ENCODE results near the gene METTL4.

GRCh38 chr18:2494921-2495320 lies 76.4 kb downstream of the METTL4 start:
- no peak for TF ChIP-seq EZH2 (IDR thresholded peaks at IDR 0.05)
- no peak for TF ChIP-seq EZH2phosphoT487 (IDR thresholded peaks at IDR 0.05; ENCODE audit: borderline replicate concordance)
- TF ChIP-seq REST (IDR thresholded peaks at IDR 0.05; ENCODE audit: low read depth): no peak
- no peak for TF ChIP-seq CTCF (IDR thresholded peaks at IDR 0.05 in 2 of 3, conservative IDR thresholded peaks at IDR 0.05 in 1 of 3; ENCODE audit: borderline replicate concordance in 1 of 3, insufficient read depth in 1 of 3, low read depth in 2 of 3, low read length in 2 of 3)
- TF ChIP-seq EGR1 (IDR thresholded peaks at IDR 0.05; ENCODE audit: low read depth): no peak
- no peak for TF ChIP-seq ZFX (IDR thresholded peaks at IDR 0.05)
- TF ChIP-seq YY1 (IDR thresholded peaks at IDR 0.05; ENCODE audit: extremely low read depth, insufficient replicate concordance, low read depth, low read length): no peak
- TF ChIP-seq JUND (IDR thresholded peaks at IDR 0.05): no peak
- TF ChIP-seq SRF (IDR thresholded peaks at IDR 0.05; ENCODE audit: low read depth): no peak
- no peak for TF ChIP-seq MAX (IDR thresholded peaks at IDR 0.05)
- no peak for TF ChIP-seq POLR2A (IDR thresholded peaks at IDR 0.05; ENCODE audit: borderline replicate concordance, extremely low read depth, insufficient read depth, insufficient read length)
- no peak for TF ChIP-seq ZBTB33 (IDR thresholded peaks at IDR 0.05; ENCODE audit: extremely low read depth, insufficient replicate concordance, low read length)
- no peak for TF ChIP-seq RAD21 (IDR thresholded peaks at IDR 0.05; ENCODE audit: low read depth)
